Activated T-helper 1 cell treated with Interleukin-2 at 50 U/mL for 16 hours (primary cell): ENCODE results near the gene SPATA18.
"Not testable (repeated sequence)": the region's sequence is repeated elsewhere in the genome, so short reads cannot be mapped to it uniquely, and the experiment has no call there.

Experiments
- DNase-seq: peaks from one replicate; pipeline ENCODE4 v3.0.0-alpha.2; 2020; ENCODE audit warnings: low read depth

Gene SPATA18

GRCh38 chr4:52106660-52107059, 55.6 kb downstream of the SPATA18 start:
- DNase-seq = no peak

- no peak for DNase-seq
Observed at GRCh38 chr4:52107336-52107735, 56.2 kb downstream of the SPATA18 start.

GRCh38 chr4:52107745-52108144, 56.6 kb downstream of the SPATA18 start:
- no peak for DNase-seq

- DNase-seq = no peak
Observed at GRCh38 chr4:52110171-52110570, 59.1 kb downstream of the SPATA18 start.

- DNase-seq = no peak
Observed at GRCh38 chr4:52111995-52112394, 60.9 kb downstream of the SPATA18 start.

GRCh38 chr4:52112411-52112810, 61.3 kb downstream of the SPATA18 start:
- DNase-seq = no peak

- no peak for DNase-seq
Observed at GRCh38 chr4:52116641-52117040, 65.5 kb downstream of the SPATA18 start.

- no peak for DNase-seq
Observed at GRCh38 chr4:52126226-52126625, 75.1 kb downstream of the SPATA18 start.

GRCh38 chr4:52126966-52127365, 75.9 kb downstream of the SPATA18 start:
- DNase-seq = no peak

- no peak for DNase-seq
Observed at GRCh38 chr4:52135171-52135570, 84.1 kb downstream of the SPATA18 start.

GRCh38 chr4:52137152-52137551, 86.0 kb downstream of the SPATA18 start:
- DNase-seq = not testable (repeated sequence)

- DNase-seq = no peak
Observed at GRCh38 chr4:52142816-52143215, 91.7 kb downstream of the SPATA18 start.

- DNase-seq = no peak
Observed at GRCh38 chr4:52143815-52144214, 92.7 kb downstream of the SPATA18 start.

GRCh38 chr4:52144372-52144771, 93.3 kb downstream of the SPATA18 start:
- no peak for DNase-seq
